HG03159 (cell line): Measurements from ENCODE around the gene CDKAL1.

Experiments used
- ATAC-seq: cut with Tn5 transposase; IDR thresholded peaks from one replicate; pipeline ENCODE4 v1.9.1; 2021; ENCODE audit warnings: mild to moderate bottlenecking, moderate library complexity; ENCODE audit not compliant: unreplicated experiment

Gene CDKAL1

DNA sequence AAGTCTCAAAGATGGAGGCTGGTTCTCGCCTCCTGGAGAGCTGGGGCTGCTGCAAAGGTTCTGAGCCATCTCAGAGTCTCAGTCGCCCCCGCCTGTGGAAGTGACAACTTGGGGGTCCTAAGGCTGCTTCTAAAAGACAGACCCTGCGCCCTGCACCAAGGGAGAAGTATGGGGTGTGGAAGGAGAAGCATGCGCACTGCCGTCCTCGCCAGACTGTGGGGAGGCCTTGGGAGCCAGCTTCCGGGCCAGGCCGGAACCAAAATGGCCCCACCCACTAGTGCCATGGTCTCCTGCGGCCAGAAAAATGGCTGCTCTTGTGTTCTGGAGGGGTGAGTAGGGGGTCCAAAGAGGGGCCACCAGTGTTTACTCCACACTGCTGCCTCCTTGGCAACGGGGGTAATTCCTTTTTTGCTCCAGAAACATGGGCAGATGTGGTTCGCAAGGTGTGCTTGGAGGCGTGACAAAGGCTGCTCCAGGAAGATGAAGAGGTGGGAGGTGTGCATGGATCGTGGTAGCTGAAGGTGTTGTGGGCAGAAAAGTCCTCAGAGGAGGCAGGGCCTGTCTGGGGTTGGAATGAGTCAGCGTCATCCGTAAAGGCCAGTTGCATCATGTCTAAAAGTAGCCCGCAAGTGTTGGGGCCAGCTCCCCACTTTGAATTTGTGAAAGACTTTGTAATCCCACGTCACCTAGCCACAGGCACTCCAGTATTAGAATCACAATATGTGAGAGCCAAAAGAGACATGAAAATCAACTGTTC is 729.5 kb downstream of the CDKAL1 start:
- ATAC-seq: no peak

DNA sequence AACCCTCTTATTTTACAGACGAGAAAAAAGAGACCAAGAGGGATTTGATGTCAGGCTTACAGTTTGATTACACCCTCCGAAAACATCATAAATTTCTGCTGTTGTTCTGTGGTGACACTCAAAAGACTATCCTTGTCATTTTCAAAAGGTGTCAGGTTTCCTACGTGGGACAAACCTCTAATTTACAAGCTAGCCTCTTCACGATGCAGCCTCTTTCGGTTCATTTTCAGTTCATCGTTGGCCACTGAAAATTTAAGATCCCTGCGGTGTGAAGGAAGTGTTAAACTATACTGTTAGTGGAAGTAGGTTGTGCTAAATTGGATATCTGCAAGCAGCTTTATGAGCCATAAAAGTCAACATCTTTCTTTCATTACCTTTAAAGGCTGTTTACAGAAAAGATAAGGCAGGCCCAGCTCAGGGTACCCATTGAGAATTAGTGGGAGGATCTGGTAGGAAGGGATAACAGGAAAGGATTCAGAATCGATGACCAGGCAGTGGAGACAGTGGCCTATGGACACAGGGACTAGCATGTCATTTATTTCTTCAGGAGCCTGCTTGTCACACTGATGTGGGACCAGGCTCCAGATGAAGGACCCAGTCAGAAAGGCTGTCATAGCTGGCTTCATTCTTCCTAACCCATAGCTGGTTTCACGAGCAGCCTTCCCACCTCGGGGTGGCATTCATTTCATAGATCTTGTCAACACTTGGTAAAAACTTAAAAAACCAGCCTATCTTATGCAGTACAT is 730.2 kb downstream of the CDKAL1 start:
- ATAC-seq: no peak

DNA sequence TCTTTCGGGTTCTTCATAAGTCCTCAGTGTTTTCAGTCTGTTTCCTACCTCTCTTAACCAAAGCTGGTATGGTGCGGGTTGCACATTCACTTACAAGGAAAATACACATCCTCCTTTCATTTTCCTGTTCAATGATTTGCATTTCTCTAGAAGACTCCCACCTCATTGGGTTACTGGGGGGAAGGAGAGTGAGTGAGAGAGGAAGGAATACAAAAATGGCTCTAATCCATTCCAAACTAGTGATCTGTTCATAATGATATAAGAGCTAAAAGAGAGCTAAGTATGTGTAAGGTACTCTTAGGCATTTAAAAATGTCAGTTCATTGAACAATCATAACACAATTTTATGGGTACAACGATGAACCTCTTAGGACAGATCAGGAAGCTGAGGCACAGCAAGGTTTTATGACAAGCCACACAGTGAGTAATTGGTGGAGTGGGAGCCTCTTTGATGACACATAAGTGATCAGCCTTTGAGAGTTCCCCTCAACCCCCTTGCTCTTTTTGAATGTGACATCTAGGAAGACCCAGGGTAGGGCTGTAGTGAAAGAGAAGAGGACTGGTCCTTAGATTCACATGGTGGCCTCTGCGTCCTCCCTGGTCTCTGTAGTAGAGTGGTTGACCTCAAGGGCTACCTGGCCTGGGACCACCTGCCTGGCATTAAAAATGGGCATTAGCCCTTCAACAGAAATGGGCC is 730.9 kb downstream of the CDKAL1 start:
- no peak for ATAC-seq

DNA sequence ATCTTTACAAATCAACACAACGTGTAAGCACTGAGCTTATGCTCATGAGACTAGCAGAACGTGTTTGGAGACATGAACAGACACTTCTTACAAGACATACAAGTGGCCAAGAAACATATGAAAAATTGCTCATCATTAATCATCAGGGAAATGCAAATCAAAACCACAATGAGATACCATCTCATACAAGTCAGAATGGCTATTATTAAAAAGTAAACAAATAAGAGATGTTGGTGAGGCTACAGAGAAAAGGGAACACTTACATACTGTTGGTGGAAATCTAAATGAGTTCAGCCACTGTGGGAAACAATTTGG is 731.4 kb downstream of the CDKAL1 start:
- no peak for ATAC-seq

DNA sequence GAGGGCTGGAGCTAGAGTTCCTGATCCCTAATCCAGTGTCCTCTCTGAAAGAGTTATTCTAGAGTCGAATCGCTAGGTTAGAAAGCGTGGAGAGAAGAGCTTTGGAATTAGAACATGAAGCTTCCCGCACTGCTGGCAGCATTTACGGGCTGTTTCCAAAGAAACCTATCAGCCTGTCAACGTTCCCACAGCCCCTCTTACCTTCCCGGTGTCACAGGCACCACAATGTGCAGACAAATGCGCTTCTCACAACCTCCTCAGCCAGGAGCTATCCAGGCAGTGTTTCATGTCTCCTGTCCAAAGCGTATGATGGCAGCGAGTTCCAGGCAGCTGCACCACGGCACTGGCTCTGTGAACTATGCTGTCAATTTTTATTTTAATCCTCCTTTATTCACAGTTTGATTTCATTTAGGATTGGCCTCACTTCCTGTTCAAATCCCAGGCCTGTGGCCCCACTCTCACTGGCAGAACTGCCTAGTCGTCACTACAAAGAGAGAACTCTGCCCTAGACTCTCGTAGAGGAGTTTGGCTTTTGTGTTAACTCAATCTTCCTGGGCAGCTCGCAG is 736.5 kb downstream of the CDKAL1 start:
- no peak for ATAC-seq

DNA sequence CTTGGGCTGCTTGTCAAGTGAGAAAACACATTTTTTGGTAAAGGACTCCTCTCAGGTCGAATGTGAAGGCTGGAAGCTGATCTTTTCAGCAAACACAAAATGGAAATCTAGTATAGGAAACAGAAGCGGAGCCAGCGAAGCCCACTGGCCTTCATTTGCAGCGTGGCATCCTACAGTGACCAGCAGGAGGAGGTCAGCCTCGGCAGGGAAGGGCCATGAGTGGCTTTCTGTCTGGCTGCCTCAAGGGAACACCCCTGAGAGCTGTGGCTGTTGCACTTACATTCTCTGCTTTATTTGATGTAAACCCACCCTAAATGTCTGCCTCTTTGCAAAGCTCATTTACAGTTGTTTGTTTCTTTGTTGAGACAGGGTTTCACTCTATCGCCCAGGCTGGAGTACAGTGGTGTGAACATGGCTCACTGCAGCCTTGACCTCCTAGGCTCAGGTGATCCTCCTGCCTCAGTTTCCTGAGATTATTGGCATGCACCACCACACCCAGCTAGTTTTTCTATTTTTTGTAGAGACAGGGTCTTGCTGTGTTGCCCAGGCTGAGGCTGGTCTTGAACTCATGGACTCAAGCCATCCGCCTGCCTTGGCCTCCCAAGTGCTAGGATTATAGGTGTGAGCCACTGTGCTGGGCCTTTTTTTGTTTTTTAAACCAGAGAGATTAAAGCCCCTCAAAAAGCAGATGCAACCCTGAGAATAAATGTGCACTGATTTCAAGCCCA is 737.3 kb downstream of the CDKAL1 start:
- ATAC-seq: no peak

DNA sequence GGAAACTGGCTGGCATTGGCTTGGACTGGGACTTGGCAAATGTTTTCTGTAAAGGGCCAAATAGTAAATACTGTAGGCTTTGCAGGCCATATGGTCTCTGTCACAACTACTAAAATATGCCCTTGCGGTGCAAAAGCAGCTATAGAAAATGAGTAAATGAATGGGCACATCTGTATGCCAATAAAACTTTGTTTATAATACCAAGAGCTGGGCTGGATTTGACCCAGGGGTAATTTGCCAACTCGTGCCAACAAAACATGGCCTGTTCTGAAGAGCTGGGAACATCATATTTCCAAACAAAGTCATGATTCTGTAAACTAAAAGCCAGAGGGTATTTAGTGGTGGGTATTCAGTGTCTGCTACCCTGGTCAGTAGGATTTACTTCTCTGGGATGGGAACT is 739.2 kb downstream of the CDKAL1 start:
- no peak for ATAC-seq

DNA sequence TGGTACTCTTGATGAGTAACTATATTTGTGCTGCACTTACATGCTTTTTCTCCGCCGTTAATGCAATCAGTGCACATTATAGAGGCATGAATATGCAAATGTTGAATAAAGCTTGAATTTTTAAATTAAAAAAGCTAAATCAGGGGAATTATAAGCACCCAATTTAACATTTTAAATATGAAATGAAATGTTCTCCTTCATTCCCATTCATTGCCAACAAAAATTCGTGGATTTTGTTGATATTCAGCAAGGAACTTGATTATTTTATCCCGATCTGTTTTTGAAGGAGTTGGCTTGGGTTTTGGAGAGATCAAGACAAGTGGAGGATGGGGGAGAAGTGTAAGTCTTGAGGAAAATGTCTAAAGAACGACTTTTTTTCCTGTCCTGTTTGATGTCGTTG is 740.6 kb downstream of the CDKAL1 start:
- no peak for ATAC-seq

DNA sequence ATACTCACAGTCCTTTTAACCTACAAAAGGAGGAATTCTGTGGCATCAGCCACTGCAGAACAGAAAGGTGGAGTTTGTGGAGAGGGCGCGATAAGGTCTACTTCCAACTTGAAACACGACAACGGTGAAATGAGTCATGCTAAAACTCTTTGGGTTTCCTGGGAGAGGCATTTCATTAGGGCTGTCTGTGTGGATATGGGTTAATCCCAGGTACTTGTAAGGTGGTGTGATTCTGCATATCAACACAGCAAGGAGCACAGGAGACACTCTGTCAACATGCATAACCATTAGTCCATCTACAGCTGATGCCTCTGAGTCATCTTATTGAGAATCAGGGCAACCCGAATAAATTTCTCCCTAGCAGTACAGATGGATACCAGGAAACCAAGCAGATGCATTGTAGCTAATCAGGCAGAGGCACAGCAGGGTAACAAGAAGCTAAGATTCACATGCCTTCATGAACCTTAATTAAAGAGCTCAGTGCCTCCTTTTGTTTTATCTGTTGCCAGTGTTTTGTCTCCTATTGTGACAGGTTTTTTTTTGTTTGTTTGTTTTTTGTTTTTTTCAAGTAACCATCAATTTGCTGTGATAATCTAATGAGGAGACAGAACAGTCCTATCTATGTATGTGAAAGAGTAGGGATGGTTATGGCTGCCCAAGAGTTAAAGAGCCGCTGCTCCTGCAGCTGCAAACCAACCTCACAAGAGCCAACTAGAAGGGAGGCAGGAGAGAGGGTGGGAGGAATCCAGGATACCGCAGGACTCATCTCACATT is 743.5 kb downstream of the CDKAL1 start:
- no peak for ATAC-seq

DNA sequence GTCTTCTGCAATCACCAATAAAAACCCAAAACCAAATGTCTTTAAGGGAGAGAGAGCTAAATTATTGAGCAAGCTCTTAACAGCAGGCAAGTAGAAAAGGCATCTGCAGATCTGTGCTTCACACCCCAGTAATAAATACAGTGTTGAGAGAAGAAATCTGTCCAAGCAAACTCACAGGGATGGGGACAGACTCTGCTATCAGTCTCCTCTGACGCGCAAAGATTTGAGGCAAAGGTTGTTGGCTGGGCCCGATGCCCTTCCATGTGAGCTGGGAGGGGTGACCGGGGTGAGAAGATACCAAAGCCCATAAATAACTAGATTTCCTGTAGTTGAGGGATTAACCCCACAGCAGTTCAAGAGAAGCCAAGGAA is 744.1 kb downstream of the CDKAL1 start:
- no peak for ATAC-seq

DNA sequence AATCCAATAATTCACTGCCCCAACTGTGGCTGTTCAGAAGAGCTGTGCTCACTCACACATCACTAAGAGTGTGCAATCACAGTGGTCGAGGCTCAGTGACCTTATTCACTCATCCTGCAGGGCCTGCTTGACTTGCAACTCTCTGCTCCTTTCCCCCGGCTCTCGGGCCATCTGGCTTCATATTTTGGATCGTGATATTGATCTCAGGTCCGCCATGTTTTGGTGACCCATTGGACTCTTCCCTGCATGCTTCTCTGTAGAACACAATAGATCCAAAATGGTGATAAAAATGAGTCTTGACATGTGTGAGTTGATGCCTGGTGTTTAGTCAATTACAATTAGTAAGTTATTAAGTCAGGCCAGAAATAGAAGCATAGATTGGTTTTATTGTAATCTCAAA is 745.4 kb downstream of the CDKAL1 start:
- ATAC-seq: no peak

DNA sequence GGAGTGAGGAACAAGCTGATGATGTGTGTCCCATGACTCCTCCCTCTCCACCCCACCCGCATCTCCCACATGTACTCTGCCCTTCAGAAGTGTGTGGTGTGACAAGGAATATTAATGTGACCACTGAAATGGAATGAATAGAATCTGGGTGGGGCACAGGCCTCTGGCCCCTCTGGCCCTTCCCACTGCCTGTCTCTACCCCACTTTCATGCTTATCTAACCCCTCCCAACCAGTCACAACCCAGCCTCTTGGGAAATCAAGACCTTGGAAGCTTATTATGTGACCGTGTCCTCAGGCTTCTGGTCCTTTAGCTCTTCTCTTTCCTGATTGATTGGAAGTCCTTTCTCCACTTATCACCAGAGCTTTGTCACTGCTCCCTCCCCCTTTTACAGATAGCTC is 747.1 kb downstream of the CDKAL1 start:
- ATAC-seq: no peak
